ENCODE results near the gene CABP1.

Gene CABP1

GRCh38 chr12:120698665-120699064 is 58.2 kb downstream of the CABP1 start:
- DNase-seq = no peak

GRCh38 chr12:120699553-120699952 is 59.1 kb downstream of the CABP1 start:
- DNase-seq = no peak

GRCh38 chr12:120700886-120701285 is 60.5 kb downstream of the CABP1 start:
- no peak for DNase-seq

GRCh38 chr12:120702637-120703036 is 62.2 kb downstream of the CABP1 start:
- no peak for DNase-seq

GRCh38 chr12:120703311-120703942 is 63.0 kb downstream of the CABP1 start:
- DNase-seq = no peak

- DNase-seq = no peak
These were observed 65.2 kb downstream of the CABP1 start for GRCh38 chr12:120705618-120706017.

- no peak for DNase-seq
These were observed 65.6 kb downstream of the CABP1 start for GRCh38 chr12:120706029-120706428.

- no peak for DNase-seq
These were observed 68.2 kb downstream of the CABP1 start for GRCh38 chr12:120708651-120709050.

- peak; percentile 56 to 68 (median 62) for DNase-seq
These were observed 69.8 kb downstream of the CABP1 start, which contains the start of gene UNC119B for GRCh38 chr12:120710031-120710804. Gene UNC119B (plus strand): TSS chr12:120710458. CDS start chr12:120710475, 17 bp downstream.

GRCh38 chr12:120710805-120711296 is 70.4 kb downstream of the CABP1 start:
- DNase-seq = no peak

- no peak for DNase-seq
These were observed 71.0 kb downstream of the CABP1 start for GRCh38 chr12:120711411-120711810.

- DNase-seq = no peak
These were observed 72.2 kb downstream of the CABP1 start for GRCh38 chr12:120712610-120713009.

GRCh38 chr12:120713861-120714482 is 73.5 kb downstream of the CABP1 start:
- DNase-seq = peak; percentile 29 to 64 (median 42)
